ENCODE results near the gene APOO. TPM values are rescaled to one million over a fixed set of nuclear protein-coding genes. Genes with fewer than 3 reads are reported as not detected.

The APOO gene
- total RNA-seq, 2 donors from 2014 or later: 47.9 to 74.2 TPM

DNA sequence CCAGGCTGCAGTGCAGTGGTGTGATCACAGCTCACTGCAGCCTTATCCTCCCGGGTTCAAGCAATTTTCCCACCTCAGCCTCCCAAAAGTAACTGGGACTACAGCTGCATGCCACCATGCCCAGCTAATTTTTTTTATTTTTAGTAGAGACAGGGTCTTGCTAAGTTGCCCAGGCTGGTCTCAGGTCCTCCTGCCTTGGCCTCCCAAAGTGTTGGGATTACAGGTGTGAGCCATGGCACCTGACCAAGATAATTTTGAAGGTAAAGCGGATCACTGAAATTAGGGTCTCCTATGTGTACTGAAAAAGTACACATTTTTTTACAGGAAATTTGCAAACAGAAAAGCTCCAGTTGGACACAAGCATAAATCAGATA, 120.0 kb downstream of the APOO start:
- Histone ChIP-seq H3K36me3 (ENCODE audit: control insufficient read depth, insufficient read depth, low read length) (no peaks in the 10 kb centered on the region), H3K4me1 (ENCODE audit: control insufficient read depth, insufficient read depth, low read length) (no peaks in the 10 kb centered on the region), H3K27ac (ENCODE audit: low read depth, low read length) (no peak overlapping the region), H3K4me3 (ENCODE audit: low read length) (no peak overlapping the region), H3K9ac (ENCODE audit: extremely low read depth, low read length, poor library complexity, severe bottlenecking) (no peak overlapping the region), H3K27me3 (ENCODE audit: control insufficient read depth, insufficient read depth, low read length, poor library complexity, severe bottlenecking) (no peaks in the 10 kb centered on the region), H3K9me3 (ENCODE audit: control insufficient read depth, low read length) (no peaks in the 10 kb centered on the region)
- DNase-seq: no peak
- Mint-ChIP-seq H3K36me3 (ENCODE audit: low read depth) (peaks cover 27% of the 10 kb centered on the region), H3K4me1 (peaks cover 30% of the 10 kb centered on the region), H3K27me3 (ENCODE audit: insufficient read depth) (no peaks in the 10 kb centered on the region), H3K9me3 (no peaks in the 10 kb centered on the region), H3K4me3 (no peak overlapping the region), H3K27ac (no peak overlapping the region)
- 96% methylated on average over 2 of the region's 2 CpGs; no CpG with 5 or more reads in 1 of the 2 experiments for WGBS, 2 experiments (ENCODE audit: insufficient coverage in 1 of 2, insufficient read length in 1 of 2)
- TF ChIP-seq, protein P1, sequence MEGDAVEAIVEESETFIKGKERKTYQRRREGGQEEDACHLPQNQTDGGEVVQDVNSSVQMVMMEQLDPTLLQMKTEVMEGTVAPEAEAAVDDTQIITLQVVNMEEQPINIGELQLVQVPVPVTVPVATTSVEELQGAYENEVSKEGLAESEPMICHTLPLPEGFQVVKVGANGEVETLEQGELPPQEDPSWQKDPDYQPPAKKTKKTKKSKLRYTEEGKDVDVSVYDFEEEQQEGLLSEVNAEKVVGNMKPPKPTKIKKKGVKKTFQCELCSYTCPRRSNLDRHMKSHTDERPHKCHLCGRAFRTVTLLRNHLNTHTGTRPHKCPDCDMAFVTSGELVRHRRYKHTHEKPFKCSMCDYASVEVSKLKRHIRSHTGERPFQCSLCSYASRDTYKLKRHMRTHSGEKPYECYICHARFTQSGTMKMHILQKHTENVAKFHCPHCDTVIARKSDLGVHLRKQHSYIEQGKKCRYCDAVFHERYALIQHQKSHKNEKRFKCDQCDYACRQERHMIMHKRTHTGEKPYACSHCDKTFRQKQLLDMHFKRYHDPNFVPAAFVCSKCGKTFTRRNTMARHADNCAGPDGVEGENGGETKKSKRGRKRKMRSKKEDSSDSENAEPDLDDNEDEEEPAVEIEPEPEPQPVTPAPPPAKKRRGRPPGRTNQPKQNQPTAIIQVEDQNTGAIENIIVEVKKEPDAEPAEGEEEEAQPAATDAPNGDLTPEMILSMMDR (conservative IDR thresholded peaks at IDR 0.05): no peak

GRCh38 chrX:23786268-23786815, 121.4 kb downstream of the APOO start:
- Mint-ChIP-seq H3K4me3 (no peak overlapping the region), H3K36me3 (ENCODE audit: low read depth) (peaks cover 27% of the 10 kb centered on the region), H3K9me3 (no peaks in the 10 kb centered on the region), H3K27ac (no peak overlapping the region), H3K4me1 (peaks cover 32% of the 10 kb centered on the region), H3K27me3 (ENCODE audit: insufficient read depth) (no peaks in the 10 kb centered on the region)
- TF ChIP-seq, protein P1 (conservative IDR thresholded peaks at IDR 0.05): no peak
- Histone ChIP-seq H3K27me3 (ENCODE audit: control insufficient read depth, insufficient read depth, low read length, poor library complexity, severe bottlenecking) (no peaks in the 10 kb centered on the region), H3K4me1 (ENCODE audit: control insufficient read depth, insufficient read depth, low read length) (no peaks in the 10 kb centered on the region), H3K27ac (ENCODE audit: low read depth, low read length) (no peak overlapping the region), H3K4me3 (ENCODE audit: low read length) (no peak overlapping the region), H3K9me3 (ENCODE audit: control insufficient read depth, low read length) (no peaks in the 10 kb centered on the region), H3K9ac (ENCODE audit: extremely low read depth, low read length, poor library complexity, severe bottlenecking) (no peak overlapping the region), H3K36me3 (ENCODE audit: control insufficient read depth, insufficient read depth, low read length) (no peaks in the 10 kb centered on the region)
- DNase-seq: no peak
- WGBS, 2 experiments (ENCODE audit: insufficient coverage in 1 of 2, insufficient read length in 1 of 2): 83% methylated on average over 9 of the region's 11 CpGs; no CpG with 5 or more reads in 1 of the 2 experiments

DNA sequence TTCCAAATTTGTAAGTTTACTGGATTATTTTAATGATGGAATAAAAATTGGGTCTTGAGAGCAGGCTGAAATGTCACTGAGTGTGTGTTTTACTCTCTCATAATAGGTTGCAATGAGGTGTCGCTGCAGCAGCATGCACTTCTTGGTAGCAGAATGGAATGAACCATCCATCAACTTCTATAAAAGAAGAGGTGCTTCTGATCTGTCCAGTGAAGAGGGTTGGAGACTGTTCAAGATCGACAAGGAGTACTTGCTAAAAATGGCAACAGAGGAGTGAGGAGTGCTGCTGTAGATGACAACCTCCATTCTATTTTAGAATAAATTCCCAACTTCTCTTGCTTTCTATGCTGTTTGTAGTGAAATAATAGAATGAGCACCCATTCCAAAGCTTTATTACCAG, 122.2 kb downstream of the APOO start:
- H3K27ac Mint-ChIP-seq: no peak overlapping the region
- Histone ChIP-seq H3K9me3 (ENCODE audit: control insufficient read depth, low read length) (no peaks in the 10 kb centered on the region), H3K36me3 (ENCODE audit: control insufficient read depth, insufficient read depth, low read length) (no peaks in the 10 kb centered on the region), H3K4me1 (ENCODE audit: control insufficient read depth, insufficient read depth, low read length) (no peaks in the 10 kb centered on the region), H3K27me3 (ENCODE audit: control insufficient read depth, insufficient read depth, low read length, poor library complexity, severe bottlenecking) (no peaks in the 10 kb centered on the region), H3K27ac (ENCODE audit: low read depth, low read length) (no peak overlapping the region), H3K4me3 (ENCODE audit: low read length) (no peak overlapping the region), H3K9ac (ENCODE audit: extremely low read depth, low read length, poor library complexity, severe bottlenecking) (no peak overlapping the region)
- WGBS, 2 experiments (ENCODE audit: insufficient coverage in 1 of 2, insufficient read length in 1 of 2): 100% methylated on average over 1 of the region's 2 CpGs; no CpG with 5 or more reads in 1 of the 2 experiments
- H3K27me3 Mint-ChIP-seq (ENCODE audit: insufficient read depth): no peaks in the 10 kb centered on the region
- peaks cover 27% of the 10 kb centered on the region for H3K36me3 Mint-ChIP-seq (ENCODE audit: low read depth)
- TF ChIP-seq, protein P1 (conservative IDR thresholded peaks at IDR 0.05): no peak
- no peak for DNase-seq
- peak overlapping the region; percentile 93 for H3K4me3 Mint-ChIP-seq
- H3K4me1 Mint-ChIP-seq: peaks cover 32% of the 10 kb centered on the region
- no peaks in the 10 kb centered on the region for H3K9me3 Mint-ChIP-seq

Measured in endodermal cell (in vitro differentiated cells).